Measurements from ENCODE around the gene UGT1A8.
"Not testable (repeated sequence)": the region's sequence is repeated elsewhere in the genome, so short reads cannot be mapped to it uniquely, and the experiment has no call there.

The UGT1A8 gene

DNA sequence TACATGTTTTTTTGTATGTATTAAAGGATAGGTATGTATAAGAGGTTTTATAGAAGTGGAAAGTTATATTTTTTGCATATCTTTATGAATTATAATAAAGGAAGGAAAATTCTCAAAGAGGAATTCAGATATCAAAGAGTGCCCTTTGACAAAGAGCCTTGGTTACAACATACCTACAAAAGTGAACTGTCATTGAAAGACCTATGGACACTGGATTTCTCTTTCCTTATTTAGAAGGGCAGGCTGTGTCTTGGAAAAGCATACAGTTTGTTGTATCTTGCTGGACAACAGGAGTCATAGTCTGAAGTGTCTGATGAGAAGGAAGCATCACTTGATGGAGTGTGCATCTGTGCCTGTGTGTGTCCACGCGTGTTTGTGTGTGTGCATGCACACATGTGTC, 34.0 kb downstream of the UGT1A8 start:
- Mint-ChIP-seq H3K9me3 (peaks cover 21% of the 10 kb centered on the region), H3K4me1 (no peaks in the 10 kb centered on the region), H3K4me3 (no peak overlapping the region), H3K36me3 (ENCODE audit: low read depth) (peaks cover 5% of the 10 kb centered on the region), H3K27me3 (ENCODE audit: low read depth, poor library complexity) (peaks cover 5% of the 10 kb centered on the region), H3K27ac (no peak overlapping the region)
- TF ChIP-seq, protein P1, sequence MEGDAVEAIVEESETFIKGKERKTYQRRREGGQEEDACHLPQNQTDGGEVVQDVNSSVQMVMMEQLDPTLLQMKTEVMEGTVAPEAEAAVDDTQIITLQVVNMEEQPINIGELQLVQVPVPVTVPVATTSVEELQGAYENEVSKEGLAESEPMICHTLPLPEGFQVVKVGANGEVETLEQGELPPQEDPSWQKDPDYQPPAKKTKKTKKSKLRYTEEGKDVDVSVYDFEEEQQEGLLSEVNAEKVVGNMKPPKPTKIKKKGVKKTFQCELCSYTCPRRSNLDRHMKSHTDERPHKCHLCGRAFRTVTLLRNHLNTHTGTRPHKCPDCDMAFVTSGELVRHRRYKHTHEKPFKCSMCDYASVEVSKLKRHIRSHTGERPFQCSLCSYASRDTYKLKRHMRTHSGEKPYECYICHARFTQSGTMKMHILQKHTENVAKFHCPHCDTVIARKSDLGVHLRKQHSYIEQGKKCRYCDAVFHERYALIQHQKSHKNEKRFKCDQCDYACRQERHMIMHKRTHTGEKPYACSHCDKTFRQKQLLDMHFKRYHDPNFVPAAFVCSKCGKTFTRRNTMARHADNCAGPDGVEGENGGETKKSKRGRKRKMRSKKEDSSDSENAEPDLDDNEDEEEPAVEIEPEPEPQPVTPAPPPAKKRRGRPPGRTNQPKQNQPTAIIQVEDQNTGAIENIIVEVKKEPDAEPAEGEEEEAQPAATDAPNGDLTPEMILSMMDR (IDR thresholded peaks at IDR 0.05): no peak
- DNase-seq: no peak

DNA sequence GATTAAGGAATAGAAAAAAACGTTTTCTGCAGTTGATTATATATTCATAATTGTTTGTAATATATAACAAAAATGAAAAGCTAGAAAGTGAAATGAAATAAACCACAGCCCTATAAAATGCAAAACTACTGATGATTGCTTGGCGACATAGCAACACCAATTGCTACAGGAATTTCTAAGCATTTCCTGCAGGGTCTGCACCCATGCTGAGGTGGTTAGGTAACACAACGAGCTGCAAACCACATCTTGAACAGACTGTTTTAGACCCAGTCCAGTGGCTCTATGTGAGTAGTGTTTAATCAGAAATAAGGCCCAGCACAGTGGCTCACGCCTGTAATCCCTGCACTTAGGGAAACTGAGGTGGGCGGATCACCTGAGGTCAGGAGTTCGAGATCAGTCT, 37.1 kb downstream of the UGT1A8 start:
- Mint-ChIP-seq H3K27me3 (ENCODE audit: low read depth, poor library complexity) (peaks cover 13% of the 10 kb centered on the region), H3K9me3 (no peaks in the 10 kb centered on the region), H3K36me3 (ENCODE audit: low read depth) (no peaks in the 10 kb centered on the region), H3K4me3 (no peak overlapping the region), H3K27ac (no peak overlapping the region), H3K4me1 (no peaks in the 10 kb centered on the region)
- TF ChIP-seq, protein P1 (IDR thresholded peaks at IDR 0.05): no peak
- DNase-seq: no peak

DNA sequence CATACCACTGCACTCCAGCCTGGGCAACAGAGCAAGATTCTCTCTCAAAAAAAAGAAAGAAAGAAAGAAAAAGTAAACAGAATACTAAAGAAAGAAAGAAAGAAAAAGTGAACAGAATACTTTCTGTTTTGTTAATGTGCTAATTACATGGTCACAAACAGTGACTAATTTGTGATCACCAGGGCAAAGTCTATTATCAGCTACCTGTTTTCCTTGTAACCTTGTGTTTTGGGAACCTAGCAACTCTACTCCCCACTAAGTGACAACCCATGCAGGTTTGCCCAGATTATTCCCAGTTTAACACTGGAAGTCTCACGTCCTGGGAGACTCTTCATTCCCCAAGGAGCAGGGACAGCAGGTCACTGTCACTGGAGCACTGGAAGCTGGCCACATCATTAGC, 37.6 kb downstream of the UGT1A8 start:
- Mint-ChIP-seq H3K4me1 (no peaks in the 10 kb centered on the region), H3K4me3 (no peak overlapping the region), H3K9me3 (no peaks in the 10 kb centered on the region), H3K36me3 (ENCODE audit: low read depth) (no peaks in the 10 kb centered on the region), H3K27ac (no peak overlapping the region), H3K27me3 (ENCODE audit: low read depth, poor library complexity) (peaks cover 18% of the 10 kb centered on the region)
- DNase-seq: no peak
- TF ChIP-seq, protein P1 (IDR thresholded peaks at IDR 0.05): no peak

DNA sequence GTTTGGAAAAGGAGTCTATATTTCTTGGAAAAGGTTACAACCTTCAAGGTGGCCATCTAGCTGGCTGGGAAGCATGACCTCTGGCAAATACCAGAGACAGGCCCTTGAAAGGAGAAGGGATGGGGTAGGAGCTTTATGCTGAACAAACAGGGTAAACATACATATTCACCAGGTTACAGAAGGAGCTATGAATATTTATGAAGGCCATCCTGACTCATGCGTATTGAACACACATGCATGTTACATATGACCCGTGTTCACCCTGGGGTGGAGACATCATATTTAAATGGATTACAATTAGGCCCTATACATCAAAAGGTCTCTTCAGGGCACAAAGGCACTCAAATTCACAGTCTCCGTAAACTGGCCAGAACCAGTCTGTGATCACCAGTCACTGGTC, 38.5 kb downstream of the UGT1A8 start:
- peaks cover 18% of the 10 kb centered on the region for H3K27me3 Mint-ChIP-seq (ENCODE audit: low read depth, poor library complexity)
- not testable (repeated sequence) for H3K9me3 Mint-ChIP-seq; H3K4me1 Mint-ChIP-seq; H3K36me3 Mint-ChIP-seq (ENCODE audit: low read depth); H3K4me3 Mint-ChIP-seq; H3K27ac Mint-ChIP-seq; DNase-seq

DNA sequence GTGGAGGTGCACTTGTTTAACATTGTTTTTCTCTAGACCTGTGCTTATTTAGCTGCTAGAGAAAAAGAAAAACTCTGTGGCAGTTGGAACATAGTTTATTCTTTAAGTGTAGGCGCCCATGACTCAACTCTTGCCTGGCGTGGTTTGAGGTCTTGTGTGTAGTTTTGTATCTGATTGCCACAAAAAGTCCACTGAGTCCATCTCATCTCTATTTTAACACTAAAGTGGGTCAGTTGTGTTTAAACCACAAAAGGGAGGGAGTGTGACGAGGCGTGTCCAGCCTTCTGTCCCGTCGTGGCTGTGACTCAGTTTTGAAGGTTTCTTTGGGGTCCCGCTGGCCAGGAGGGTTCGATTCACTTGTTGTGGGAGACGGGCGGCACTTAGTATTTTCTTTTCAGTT, 39.0 kb downstream of the UGT1A8 start:
- no peak overlapping the region for H3K27ac Mint-ChIP-seq
- TF ChIP-seq, protein P1 (IDR thresholded peaks at IDR 0.05): no peak
- H3K36me3 Mint-ChIP-seq (ENCODE audit: low read depth): no peaks in the 10 kb centered on the region
- H3K27me3 Mint-ChIP-seq (ENCODE audit: low read depth, poor library complexity): peaks cover 18% of the 10 kb centered on the region
- no peaks in the 10 kb centered on the region for H3K9me3 Mint-ChIP-seq
- no peaks in the 10 kb centered on the region for H3K4me1 Mint-ChIP-seq
- no peak for DNase-seq
- H3K4me3 Mint-ChIP-seq: no peak overlapping the region

DNA sequence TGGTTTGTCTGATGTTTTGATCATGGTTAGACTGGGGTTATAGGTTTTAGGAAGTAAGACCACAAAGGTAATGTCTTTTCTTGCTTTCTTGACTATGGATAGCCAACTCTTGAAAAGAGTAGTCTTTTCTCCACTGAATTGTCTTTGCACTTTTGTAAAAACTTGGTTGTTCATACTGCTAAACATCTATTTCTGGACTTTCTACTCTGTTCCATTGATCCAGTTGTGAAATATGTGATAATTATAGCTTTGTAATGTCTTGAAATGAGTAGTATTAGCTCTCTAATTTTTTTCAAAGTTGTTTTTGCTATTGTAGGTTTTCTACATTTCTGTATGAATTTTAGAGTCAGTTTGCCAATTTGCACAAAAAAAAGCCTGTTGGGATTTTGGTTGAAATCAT, 41.2 kb downstream of the UGT1A8 start:
- Mint-ChIP-seq H3K27me3 (ENCODE audit: low read depth, poor library complexity) (peaks cover 24% of the 10 kb centered on the region), H3K36me3 (ENCODE audit: low read depth) (no peaks in the 10 kb centered on the region), H3K9me3 (peaks cover 4% of the 10 kb centered on the region), H3K4me3 (no peak overlapping the region), H3K27ac (no peak overlapping the region), H3K4me1 (no peaks in the 10 kb centered on the region)
- TF ChIP-seq, protein P1 (IDR thresholded peaks at IDR 0.05): no peak
- no peak for DNase-seq

Measured in nephron progenitor cell (in vitro differentiated cells).